HepG2 (cell line): Measurements from ENCODE around the gene CRAMP1. TPM values are rescaled to one million over a fixed set of nuclear protein-coding genes. Genes with fewer than 3 reads are reported as not detected.
A peak's percentile ranks its signal among the peaks of the same experiment; 100 is the strongest.
"Not testable (repeated sequence)": the region's sequence is repeated elsewhere in the genome, so short reads cannot be mapped to it uniquely, and the experiment has no call there.

Experiments
- ATAC-seq: fragments of 200-7000 bp; cut with Tn5 transposase; 3 replicates; pipeline ENCODE4 v1.9.1; 2020; ENCODE audit warnings: mild to moderate bottlenecking, moderate library complexity
- BruUV-seq: library from RNA; stranded (reverse); fragments of 400-500 nt; replicated peaks from 2 replicates; lab custom pipeline; 2021; lab: Mats Ljungman, UMichigan
- CTCF ChIA-PET: fragments of 300-600 bp; formaldehyde crosslinking; extraction: SDS; loops from one replicate; lab custom pipeline; 2021; ENCODE audit warnings: low total read pairs, inconsistent platforms, low intra/inter-chr PET ratio; lab: Yijun Ruan, JAX
- POLR2A ChIA-PET: fragments of 350-600 bp; sonication (Branson Sonifier 250); formaldehyde crosslinking; loops from one replicate; lab custom pipeline; 2020; ENCODE audit warnings: antibody characterized with exemption, inconsistent platforms; lab: Yijun Ruan, JAX
- DNase-seq: peaks from one replicate; pipeline ENCODE4 v3.0.0-alpha.2; 2015; ENCODE audit warnings: low spot score
- FAIRE-seq: peaks from 3 replicates; lab custom pipeline; 2011; peaks lifted over from hg19 to GRCh38; lab: Jason Lieb, UNC
- H2AFZ ChIP-seq: one replicate; pipeline ENCODE4 v1.6.1; 2011; ENCODE audit warnings: low read length, inconsistent platforms
- H3K27ac ChIP-seq: fragments of 300-600 bp; 3 replicates; pipeline ENCODE4 v1.8.0; 2011; ENCODE audit warnings: mixed run types, mild to moderate bottlenecking, mixed read lengths, low read length, inconsistent platforms; ENCODE audit not compliant: insufficient read depth; ENCODE audit errors: extremely low read length
- H3K27me3 ChIP-seq, 2 experiments: fragments of 200-600 bp in 1 of 2; 2 replicates in 1 of 2; 3 replicates in 1 of 2; pipeline versions ENCODE4 v1.6.0 to v1.8.0; 2011; ENCODE audit warnings: low read length in 2 of 2, mild to moderate bottlenecking in 2 of 2, moderate library complexity in 2 of 2, inconsistent platforms in 1 of 2; ENCODE audit not compliant: insufficient read depth in 2 of 2, control insufficient read depth in 1 of 2
- H3K36me3 ChIP-seq, 2 experiments: fragments of 200-600 bp in 1 of 2; replicated peaks in 1 of 2; 2 replicates in 1 of 2; 3 replicates in 1 of 2; pipeline versions ENCODE4 v1.5.1 to v1.8.0; 2011; ENCODE audit warnings: low read length in 2 of 2, inconsistent platforms in 1 of 2; ENCODE audit not compliant: insufficient read depth in 2 of 2, control insufficient read depth in 1 of 2
- H3K4me1 ChIP-seq: 2 replicates; pipeline ENCODE4 v1.5.1; 2012; ENCODE audit warnings: low read length, inconsistent platforms; ENCODE audit not compliant: insufficient read depth
- H3K4me2 ChIP-seq: 2 replicates; pipeline ENCODE4 v1.6.0; 2011; ENCODE audit warnings: low read depth, low read length, inconsistent platforms
- H3K4me3 ChIP-seq, 3 experiments: fragments of 200-600 bp in 1 of 3; sonication (generic), shearing (Covaris generic) in 1 of 3; replicated peaks in 1 of 3; 2 replicates each; pipeline ENCODE4 v1.5.1; 2011 to 2016; ENCODE audit warnings: low read length in 3 of 3, inconsistent platforms in 2 of 3, low read depth in 2 of 3, mild to moderate bottlenecking in 2 of 3, control low read depth in 1 of 3, mixed read lengths in 1 of 3; ENCODE audit not compliant: insufficient read depth in 1 of 3
- H3K79me2 ChIP-seq: one replicate; pipeline ENCODE4 v1.6.1; 2011; ENCODE audit warnings: low read length, inconsistent platforms; ENCODE audit not compliant: insufficient read depth
- H3K9ac ChIP-seq: 2 replicates; pipeline ENCODE4 v1.6.0; 2011; ENCODE audit warnings: mild to moderate bottlenecking, low read depth, low read length, inconsistent platforms; ENCODE audit not compliant: insufficient read depth
- H3K9me3 ChIP-seq: 2 replicates; pipeline ENCODE4 v1.5.1; 2012; ENCODE audit warnings: mild to moderate bottlenecking, low read length
- H4K20me1 ChIP-seq: 2 replicates; pipeline ENCODE4 v1.6.0; 2011; ENCODE audit warnings: inconsistent platforms, mild to moderate bottlenecking, low read length, moderate library complexity; ENCODE audit not compliant: insufficient read depth
- GZF1 ChIP-seq: sonication (generic); formaldehyde crosslinking; IDR thresholded peaks from 2 replicates; pipeline ENCODE4 v1.5.1; 2020; ENCODE audit warnings: mild to moderate bottlenecking, missing genetic modification reagents
- MAFF ChIP-seq: IDR thresholded peaks from 2 replicates; pipeline ENCODE4 v1.6.1; 2011; ENCODE audit warnings: low read depth, low read length, improper control_type of control experiment
- POLR2A ChIP-seq, 2 experiments: IDR thresholded peaks; 2 replicates each; pipeline ENCODE4 v1.6.1; 2011; ENCODE audit warnings: low read depth in 2 of 2, low read length in 2 of 2, mild to moderate bottlenecking in 1 of 2, moderate library complexity in 1 of 2; ENCODE audit not compliant: insufficient read depth in 1 of 2
- RFXANK ChIP-seq: IDR thresholded peaks from 2 replicates; pipeline ENCODE4 v1.6.1; 2016
- ZBTB42 ChIP-seq: sonication (generic); formaldehyde crosslinking; IDR thresholded peaks from 2 replicates; pipeline ENCODE4 v1.5.0; 2020; ENCODE audit warnings: mild to moderate bottlenecking, missing genetic modification reagents
- ZMYM3 ChIP-seq: sonication (generic); formaldehyde crosslinking; IDR thresholded peaks from 2 replicates; pipeline ENCODE4 v1.5.1; 2020; ENCODE audit warnings: mild to moderate bottlenecking, missing genetic modification reagents
- ZNF121 ChIP-seq: sonication (generic); formaldehyde crosslinking; IDR thresholded peaks from 2 replicates; pipeline ENCODE4 v1.5.0; 2020; ENCODE audit warnings: mild to moderate bottlenecking, missing genetic modification reagents
- ZNF747 ChIP-seq: sonication (generic); formaldehyde crosslinking; IDR thresholded peaks from 2 replicates; pipeline ENCODE4 v1.8.1; 2023; ENCODE audit warnings: missing genetic modification reagents, mild to moderate bottlenecking, borderline replicate concordance
- ZNF790 ChIP-seq: sonication (generic); formaldehyde crosslinking; IDR thresholded peaks from 2 replicates; pipeline ENCODE4 v1.8.0; 2022; ENCODE audit warnings: missing genetic modification reagents, mild to moderate bottlenecking, borderline replicate concordance
- ZNF878 ChIP-seq: sonication (generic); formaldehyde crosslinking; IDR thresholded peaks from 2 replicates; pipeline ENCODE4 v1.8.1; 2023; ENCODE audit warnings: mild to moderate bottlenecking, missing genetic modification reagents, moderate library complexity
- WGBS: methylation state at CpG from one replicate; pipeline ENCODE4 v1.1.6; 2017; ENCODE audit warnings: low lambda C conversion rate; 5-methylcytosine and 5-hydroxymethylcytosine counted together
- in situ Hi-C: cut with HindIII; loops from 2 replicates; pipeline ENCODE4 v1.10.0; 2017; ENCODE audit warnings: low pct_unique_long_range_greater_than_20kb; ENCODE audit not compliant: extremely low pct_ligation_motif_present
- intact Hi-C: fragments of 100-400 bp; cut with micrococcal nuclease; formaldehyde crosslinking; loops from one replicate; pipeline ENCODE4 v1.10.0; 2022; ENCODE audit not compliant: unreplicated experiment
- polyA plus RNA-seq, 8 experiments: library from polyadenylated mRNA; depleted of rRNA in 3 of 8; stranded (reverse) in 7 of 8; unstranded in 1 of 8; fragments of >200 nt; fragmentation: Illumina TruSeq in 4 of 8; extraction: Trizol in 4 of 8; gene quantifications; 2 replicates each; pipeline versions ENCODE4 v1.2.1 to v1.2.3, GENCODE V29; 2011 to 2016; ENCODE audit warnings: low read depth in 4 of 8, missing spikeins in 1 of 8, mixed read lengths in 1 of 8; ENCODE audit not compliant: insufficient read depth in 1 of 8
- total RNA-seq, 5 experiments: library from RNA; depleted of rRNA; stranded (reverse); fragments of >200 nt; fragmentation: Illumina TruSeq; extraction: Trizol; gene quantifications; 2 replicates each; pipeline ENCODE4 v1.2.3, GENCODE V29; 2016; ENCODE audit warnings: low read depth in 1 of 5
- TF ChIP-seq, protein P1 (sequence below): sonication (generic); formaldehyde crosslinking; IDR thresholded peaks from 2 replicates; pipeline ENCODE4 v1.4.0; 2020; ENCODE audit warnings: missing genetic modification reagents, borderline replicate concordance
- TF ChIP-seq, protein P2 (sequence below): sonication (generic); formaldehyde crosslinking; IDR thresholded peaks from 2 replicates; pipeline ENCODE4 v1.4.0; 2020; ENCODE audit warnings: missing genetic modification reagents, mild to moderate bottlenecking, borderline replicate concordance

Gene CRAMP1
- total and polyA plus RNA-seq, 2 of the 13 experiments (the other 11 are each of a cell fraction or from before 2014, with no cell fraction given): 6.8 to 9.7 TPM

DNA sequence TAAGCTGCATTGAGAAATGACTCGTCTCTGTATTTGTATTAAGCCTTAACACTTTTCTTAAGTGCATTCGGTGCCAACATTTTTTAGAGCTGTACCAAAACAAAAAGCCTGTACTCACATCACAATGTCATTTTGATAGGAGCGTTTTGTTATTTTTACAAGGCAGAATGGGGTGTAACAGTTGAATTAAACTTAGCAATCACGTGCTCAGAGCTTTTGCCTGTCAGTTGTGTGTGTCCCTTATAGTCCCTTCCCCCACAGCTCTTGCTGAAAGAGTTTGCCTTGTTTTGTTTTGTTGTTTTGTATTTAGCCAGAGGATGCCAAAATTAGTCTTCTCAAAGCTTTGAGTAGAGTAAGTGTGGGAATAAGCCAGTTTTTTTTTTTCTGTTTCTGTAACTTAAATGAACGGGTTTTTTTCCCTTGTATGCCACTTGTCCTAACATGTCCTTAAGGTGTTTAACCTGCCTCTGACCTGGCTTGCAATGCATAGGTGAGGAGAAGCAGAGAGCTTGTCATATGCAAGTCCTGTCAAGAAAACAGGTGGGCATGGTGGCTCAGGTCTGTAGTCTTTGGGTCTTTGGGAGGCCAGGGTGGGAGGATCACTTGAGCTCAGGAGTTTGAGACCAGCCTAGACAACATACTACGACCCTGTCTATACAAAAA is 89.2 kb downstream of the CRAMP1 start (continued):
- TF ChIP-seq RFXANK (no peak), POLR2A (IDR thresholded peaks at IDR 0.05; ENCODE audit: insufficient read depth in 1 of 2, low read depth in 2 of 2, low read length in 2 of 2) (no peak), ZMYM3 (CRISPR knock-in tag) (no peak), ZNF747 (CRISPR knock-in tag) (no peak), MAFF (no peak)

- FAIRE-seq, CTCF ChIA-PET, in situ Hi-C loops, H3K27me3 ChIP-seq: not testable (repeated sequence)
- H3K4me3 ChIP-seq: peak overlapping the region; percentile 81 to 99 (median 95); a peak in 5 of 6 replicates
- H3K79me2 ChIP-seq: peaks cover 39% of the 10 kb centered on the region
- peaks cover 5 to 20% of the 10 kb centered on the region in 2 experiments; a peak in 3 of 5 replicates for H3K36me3 ChIP-seq
- peak overlapping the region; percentile 89 for H3K4me2 ChIP-seq
- peaks cover 16% of the 10 kb centered on the region for H4K20me1 ChIP-seq
- H3K27ac ChIP-seq: peak overlapping the region; percentile 85
- 0 out of 2 replicates have a peak, but pooled peaks have one; percentile 4 for TF ChIP-seq ZNF790 (CRISPR knock-in tag)
- TF ChIP-seq ZNF121 (CRISPR knock-in tag): 0 out of 2 replicates have a peak, but pooled peaks have one; percentile 21
- TF ChIP-seq ZBTB42 (CRISPR knock-in tag): 0 out of 2 replicates have a peak, but pooled peaks have one; percentile 12
- TF ChIP-seq, protein P1, sequence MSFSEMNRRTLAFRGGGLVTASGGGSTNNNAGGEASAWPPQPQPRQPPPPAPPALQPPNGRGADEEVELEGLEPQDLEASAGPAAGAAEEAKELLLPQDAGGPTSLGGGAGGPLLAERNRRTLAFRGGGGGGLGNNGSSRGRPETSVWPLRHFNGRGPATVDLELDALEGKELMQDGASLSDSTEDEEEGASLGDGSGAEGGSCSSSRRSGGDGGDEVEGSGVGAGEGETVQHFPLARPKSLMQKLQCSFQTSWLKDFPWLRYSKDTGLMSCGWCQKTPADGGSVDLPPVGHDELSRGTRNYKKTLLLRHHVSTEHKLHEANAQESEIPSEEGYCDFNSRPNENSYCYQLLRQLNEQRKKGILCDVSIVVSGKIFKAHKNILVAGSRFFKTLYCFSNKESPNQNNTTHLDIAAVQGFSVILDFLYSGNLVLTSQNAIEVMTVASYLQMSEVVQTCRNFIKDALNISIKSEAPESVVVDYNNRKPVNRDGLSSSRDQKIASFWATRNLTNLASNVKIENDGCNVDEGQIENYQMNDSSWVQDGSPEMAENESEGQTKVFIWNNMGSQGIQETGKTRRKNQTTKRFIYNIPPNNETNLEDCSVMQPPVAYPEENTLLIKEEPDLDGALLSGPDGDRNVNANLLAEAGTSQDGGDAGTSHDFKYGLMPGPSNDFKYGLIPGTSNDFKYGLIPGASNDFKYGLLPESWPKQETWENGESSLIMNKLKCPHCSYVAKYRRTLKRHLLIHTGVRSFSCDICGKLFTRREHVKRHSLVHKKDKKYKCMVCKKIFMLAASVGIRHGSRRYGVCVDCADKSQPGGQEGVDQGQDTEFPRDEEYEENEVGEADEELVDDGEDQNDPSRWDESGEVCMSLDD: peak; percentile 5; the same call in 1 of the 2 replicates
- TF ChIP-seq GZF1 (CRISPR knock-in tag): 0 out of 2 replicates have a peak, but pooled peaks have one; percentile 9
- TF ChIP-seq, protein P2, sequence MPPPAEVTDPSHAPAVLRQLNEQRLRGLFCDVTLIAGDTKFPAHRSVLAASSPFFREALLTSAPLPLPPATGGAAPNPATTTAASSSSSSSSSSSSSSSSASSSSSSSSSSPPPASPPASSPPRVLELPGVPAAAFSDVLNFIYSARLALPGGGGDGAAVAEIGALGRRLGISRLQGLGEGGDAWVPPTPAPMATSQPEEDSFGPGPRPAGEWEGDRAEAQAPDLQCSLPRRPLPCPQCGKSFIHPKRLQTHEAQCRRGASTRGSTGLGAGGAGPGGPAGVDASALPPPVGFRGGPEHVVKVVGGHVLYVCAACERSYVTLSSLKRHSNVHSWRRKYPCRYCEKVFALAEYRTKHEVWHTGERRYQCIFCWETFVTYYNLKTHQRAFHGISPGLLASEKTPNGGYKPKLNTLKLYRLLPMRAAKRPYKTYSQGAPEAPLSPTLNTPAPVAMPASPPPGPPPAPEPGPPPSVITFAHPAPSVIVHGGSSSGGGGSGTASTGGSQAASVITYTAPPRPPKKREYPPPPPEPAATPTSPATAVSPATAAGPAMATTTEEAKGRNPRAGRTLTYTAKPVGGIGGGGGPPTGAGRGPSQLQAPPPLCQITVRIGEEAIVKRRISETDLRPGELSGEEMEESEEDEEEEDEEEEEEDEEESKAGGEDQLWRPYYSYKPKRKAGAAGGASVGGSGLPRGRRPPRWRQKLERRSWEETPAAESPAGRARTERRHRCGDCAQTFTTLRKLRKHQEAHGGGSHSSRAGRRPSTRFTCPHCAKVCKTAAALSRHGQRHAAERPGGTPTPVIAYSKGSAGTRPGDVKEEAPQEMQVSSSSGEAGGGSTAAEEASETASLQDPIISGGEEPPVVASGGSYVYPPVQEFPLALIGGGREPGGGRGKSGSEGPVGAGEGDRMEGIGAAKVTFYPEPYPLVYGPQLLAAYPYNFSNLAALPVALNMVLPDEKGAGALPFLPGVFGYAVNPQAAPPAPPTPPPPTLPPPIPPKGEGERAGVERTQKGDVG: 0 out of 2 replicates have a peak, but pooled peaks have one; percentile 7
- TF ChIP-seq ZNF878 (CRISPR knock-in tag): 0 out of 2 replicates have a peak, but pooled peaks have one; percentile 44
- TF ChIP-seq, all 625 proteins: peak for 7; not testable (repeated sequence) for 618
- Histone ChIP-seq H3K9ac (peak overlapping the region; percentile 97), H2AFZ (peak overlapping the region; percentile 61), H3K4me1 (peaks cover 38% of the 10 kb centered on the region)
- intact Hi-C loops: loop anchor here (10.0 kb wide), 1 partner anchor 91 kb away; the partner anchor contains the start of genes CRAMP1 and IFT140
- not testable (repeated sequence) for H3K9me3 ChIP-seq, DNase-seq, BruUV-seq
- peak; percentile 13 for ATAC-seq
- POLR2A ChIA-PET: interaction anchor here (0.6 to 3.9 kb wide), 11 partner anchors 8 to 280 kb away, joined by 3 to 37 read pairs (median 4); partner anchors contain the start of genes CRAMP1, EME2, IFT140 and JPT2
- 15% methylated on average over 16 of the region's 16 CpGs for WGBS
These were observed 93.1 kb downstream of the CRAMP1 start for GRCh38 chr16:1705324-1705687.
